Activated CD4-positive, alpha-beta T cell treated with anti-CD3 and anti-CD28 coated beads for 24 hours (primary cell): ENCODE results near the gene ANKRD33.
"Not testable (repeated sequence)": the region's sequence is repeated elsewhere in the genome, so short reads cannot be mapped to it uniquely, and the experiment has no call there.

ENCODE experiments used
- DNase-seq, 2 donors: peaks; one replicate each; pipeline ENCODE4 v3.0.0-alpha.2; 2020; ENCODE audit warnings: low read depth in 2 of 2

Gene ANKRD33

DNA sequence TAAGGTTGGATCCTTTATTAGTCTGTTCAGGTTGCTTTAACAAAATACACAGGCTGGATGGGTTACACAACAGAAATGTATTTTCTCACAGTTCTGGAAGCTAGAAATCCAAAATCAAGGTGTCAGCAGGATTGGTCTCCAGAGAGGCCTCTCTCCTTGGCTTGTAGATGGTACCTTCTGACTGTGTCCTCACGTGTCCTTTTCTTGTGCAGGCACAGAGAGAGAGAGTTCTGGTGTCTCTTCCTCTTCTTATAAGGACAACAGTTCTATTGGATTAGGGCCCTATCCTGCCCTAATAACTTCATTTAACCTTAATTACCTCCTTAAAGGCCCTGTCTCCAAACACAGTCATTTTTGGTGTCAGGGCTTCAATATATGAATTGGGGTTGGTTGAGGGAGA lies 4.6 kb upstream of the ANKRD33 start:
- no peak for DNase-seq

DNA sequence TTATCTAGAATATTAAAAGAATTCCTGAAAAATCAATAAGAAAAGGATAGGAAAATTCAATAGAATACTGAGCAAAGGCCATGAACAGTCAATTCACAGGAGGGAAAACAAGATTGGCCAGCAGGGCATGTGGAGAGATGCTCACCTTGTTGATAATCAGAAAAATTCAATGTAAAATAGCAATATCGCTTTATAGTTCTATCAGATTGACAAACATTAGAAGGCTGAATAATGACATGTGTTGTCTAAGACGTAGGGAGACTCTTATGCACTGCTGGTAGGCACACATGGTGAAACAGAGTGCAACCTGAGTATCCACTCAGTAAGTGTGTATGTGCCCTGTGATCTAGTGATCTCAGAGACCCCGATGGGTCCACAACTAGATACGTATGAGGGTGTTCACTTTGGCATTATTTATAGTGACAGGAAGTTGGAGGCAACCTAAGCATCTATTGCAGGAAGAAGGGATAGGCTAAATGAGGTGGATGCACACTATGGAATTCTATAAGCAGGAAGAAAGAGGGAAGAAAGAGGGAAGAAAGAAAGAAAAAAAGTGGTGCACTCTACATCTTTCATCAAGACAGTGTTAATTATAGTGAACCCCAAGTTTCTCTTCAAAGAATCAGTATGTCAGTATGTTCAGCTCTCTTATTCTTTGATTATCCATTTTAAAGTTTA lies 3.8 kb upstream of the ANKRD33 start:
- DNase-seq: no peak

DNA sequence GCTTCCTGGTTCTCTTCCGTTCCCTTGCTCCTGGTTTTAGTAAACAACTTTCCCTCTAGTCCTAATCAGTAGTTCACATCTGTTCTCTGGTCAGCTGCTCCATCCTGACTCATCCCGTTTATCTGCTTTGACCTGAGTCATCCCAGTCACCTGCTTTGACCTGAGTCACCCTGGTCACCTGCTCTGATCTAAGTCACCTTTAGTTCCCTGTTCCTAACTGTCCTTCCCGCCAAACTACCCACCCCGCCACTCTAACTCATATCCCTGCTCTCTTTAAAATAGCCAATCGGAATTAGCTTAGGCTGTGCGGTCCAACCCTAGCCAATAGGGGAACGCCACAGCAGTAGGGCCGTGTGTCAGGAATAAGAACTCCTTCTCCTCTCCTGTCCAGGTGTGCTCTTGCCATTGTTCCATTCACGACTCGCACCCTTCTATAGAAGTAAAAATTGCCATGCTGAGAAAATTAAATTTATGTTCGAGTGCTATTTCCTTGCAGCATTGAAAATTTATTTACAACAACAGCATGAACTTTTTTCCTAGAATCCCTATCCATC lies 3.1 kb upstream of the ANKRD33 start:
- no peak for DNase-seq

DNA sequence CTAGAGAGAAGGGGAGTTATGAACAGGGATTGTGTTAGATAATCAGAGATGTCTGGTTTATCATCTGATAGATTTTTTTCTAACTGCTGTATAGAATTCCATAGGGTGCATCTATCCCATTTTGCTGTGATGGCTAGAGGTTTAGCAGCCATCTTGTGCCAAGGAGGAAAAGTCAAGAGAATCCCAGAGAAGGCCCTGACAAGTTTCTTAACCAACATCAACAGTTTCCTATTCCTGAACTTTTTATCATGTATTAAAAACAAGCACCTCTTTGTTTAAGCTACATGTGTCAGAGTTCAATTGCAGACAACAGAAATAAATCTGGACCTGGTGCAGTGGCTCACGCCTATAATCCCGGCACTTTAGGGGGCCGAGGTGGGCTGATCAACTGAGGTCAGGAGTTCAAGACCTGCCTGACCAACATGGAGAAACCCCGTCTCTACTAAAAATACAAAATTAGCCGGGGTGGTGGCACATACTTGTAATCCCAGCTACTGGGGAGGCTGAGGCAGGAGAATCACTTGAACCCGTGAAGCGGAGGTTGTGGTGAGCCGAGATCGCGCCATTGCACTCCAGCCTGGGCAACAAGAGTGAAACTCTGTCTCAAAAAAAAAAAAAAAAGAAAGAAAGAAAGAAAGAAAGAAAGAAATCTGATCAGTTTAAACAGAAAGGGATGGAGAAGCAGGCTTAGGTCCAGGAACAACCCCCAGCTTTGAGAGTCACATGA lies 2.4 kb upstream of the ANKRD33 start:
- not testable (repeated sequence) for DNase-seq

DNA sequence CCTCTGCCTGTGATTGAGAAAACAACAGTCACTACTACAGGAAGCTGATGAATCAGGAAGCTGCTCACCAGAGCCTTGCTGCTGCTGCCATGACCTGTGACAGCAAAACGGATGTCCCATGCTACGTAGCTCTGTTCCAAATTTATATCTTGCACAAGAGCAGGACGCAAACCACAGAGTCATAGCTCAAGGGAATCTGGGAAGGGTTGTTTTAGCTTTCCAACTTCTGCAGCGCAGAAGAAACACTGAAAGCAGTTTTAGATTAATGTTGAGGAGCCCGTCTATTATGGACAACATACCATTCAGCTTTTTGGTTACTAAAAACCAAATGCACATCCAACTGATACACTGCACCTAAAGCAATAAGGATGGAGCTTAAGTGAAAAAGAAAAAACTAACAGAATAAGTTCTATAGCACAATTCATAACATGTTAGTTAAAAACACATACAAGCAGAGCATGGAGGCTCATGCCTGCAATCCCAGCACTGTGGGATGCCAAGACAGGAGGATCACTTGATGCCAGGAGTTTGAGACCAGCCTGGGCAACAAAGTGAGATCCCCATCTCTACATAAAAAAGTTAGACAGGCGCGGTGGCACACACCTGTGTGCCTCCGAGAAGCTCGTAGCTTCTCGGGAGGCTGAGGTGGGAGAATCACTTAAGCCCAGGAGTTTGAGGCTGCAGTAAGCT lies 1.7 kb upstream of the ANKRD33 start:
- DNase-seq: no peak

DNA sequence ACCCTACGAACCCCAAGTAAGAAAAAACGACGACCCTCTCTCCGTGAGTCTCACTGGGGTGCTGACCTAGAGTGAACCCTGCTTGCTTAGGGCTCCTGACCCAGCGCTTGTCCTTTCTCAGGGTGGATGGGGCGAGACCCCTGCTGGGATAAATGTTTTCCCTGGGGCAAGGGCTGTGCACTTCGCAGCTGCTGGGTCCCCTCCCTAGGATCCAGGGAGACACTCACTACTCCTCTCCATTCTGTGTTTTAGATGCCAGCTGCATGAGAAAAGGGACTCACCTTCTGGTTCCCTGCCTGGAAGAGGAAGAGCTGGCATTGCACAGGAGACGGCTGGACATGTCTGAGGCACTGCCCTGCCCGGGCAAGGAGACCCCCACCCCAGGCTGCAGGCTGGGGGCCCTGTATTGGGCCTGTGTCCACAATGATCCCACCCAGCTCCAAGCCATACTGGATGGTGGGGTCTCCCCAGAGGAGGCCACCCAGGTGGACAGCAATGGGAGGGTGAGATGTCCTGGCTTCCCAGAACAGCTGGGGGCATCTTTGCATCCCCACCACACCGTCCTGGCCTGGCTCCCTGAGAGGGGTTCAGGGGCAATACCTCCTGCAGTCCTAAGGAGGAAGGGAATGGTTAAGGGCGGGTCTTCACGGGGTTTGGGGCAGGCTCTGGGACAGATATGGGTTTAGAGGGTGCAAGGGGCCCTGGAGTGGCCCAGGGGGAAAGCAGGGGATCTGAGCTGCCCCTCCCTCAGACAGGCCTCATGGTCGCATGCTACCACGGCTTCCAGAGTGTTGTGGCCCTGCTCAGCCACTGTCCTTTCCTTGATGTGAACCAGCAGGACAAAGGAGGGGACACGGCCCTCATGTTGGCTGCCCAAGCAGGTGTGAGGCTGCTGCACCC lies 663 bp downstream of the ANKRD33 start:
- no peak for DNase-seq

DNA sequence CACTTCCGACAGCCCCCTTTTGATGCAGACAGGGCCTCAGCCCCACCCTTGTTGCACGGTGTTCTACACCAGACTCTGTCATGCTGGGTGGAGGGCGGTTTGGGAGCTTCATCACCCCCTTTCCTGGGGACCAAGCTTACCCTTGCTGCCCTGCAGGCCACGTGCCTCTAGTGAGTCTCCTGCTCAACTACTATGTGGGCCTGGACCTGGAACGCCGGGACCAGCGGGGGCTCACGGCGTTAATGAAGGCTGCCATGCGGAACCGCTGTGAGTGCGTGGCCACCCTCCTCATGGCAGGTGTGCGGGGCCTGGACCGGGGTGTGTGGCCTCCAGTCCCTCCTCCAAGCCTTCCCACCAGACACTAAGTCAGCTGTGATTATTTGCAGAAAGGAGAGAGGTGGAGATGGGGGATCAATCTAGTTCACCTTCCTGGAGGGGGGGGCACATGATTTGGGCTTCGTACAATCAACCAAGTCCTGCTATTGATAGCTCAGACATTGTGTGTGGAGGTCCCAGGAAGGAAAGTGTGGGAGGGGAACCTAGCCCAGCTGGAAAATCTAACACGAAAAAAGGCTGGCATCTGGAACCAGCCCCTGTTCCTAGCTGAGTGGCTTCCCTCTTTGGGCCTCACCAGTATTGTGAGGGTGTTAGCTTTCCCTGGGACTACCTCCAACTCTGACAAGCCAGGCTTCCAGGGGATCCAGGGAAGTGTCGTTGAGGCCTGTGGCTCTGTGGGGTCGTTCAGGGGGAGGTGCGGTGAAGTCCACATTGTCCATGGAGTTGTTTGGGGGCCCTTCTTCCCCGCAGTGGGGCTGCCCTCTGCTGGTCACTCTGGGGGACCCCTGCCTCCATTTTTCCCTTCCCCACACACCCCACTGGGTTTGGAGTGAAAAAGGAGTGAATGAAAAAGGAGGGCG lies 1.6 kb downstream of the ANKRD33 start:
- DNase-seq: no peak

DNA sequence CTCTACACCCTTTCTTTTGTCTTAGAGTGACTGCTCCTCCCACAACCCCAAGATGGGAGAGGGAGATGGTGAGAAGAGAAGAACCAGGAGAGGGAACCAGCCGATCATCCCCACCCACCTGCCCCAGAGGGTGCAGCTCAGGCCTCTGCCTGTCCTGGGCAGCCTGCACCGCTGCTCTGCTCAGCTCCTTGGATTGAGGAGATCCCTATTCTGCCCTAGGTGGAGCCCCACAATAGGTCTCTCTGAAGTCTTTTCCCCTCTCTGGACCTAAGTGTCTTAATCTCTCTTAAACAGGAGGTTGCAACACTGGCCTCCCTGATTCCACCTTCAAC lies 2.2 kb downstream of the ANKRD33 start:
- DNase-seq: no peak

DNA sequence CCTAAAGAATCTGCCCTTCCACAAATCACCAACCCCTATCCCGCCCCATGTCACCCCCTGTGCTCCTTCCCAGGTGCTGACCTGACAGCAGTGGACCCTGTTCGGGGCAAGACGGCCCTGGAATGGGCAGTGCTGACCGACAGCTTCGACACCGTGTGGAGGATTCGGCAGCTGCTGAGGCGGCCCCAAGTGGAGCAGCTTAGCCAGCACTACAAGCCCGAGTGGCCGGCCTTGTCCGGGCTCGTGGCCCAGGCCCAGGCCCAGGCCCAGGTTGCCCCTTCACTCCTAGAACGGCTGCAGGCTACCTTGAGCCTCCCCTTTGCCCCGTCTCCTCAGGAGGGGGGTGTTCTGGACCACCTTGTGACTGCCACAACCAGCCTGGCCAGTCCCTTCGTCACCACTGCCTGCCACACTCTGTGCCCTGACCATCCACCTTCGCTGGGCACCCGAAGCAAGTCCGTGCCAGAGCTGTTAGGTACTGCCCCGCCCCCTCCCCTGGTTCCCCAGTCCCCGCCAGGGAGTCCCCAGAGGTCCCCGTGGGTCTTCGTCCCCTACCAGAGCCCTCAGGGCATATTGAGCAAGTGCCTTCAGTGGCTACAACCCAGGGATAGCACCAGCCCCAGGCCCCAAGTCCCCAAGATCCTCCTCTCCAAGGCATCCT lies 2.7 kb downstream of the ANKRD33 start:
- DNase-seq: no peak

DNA sequence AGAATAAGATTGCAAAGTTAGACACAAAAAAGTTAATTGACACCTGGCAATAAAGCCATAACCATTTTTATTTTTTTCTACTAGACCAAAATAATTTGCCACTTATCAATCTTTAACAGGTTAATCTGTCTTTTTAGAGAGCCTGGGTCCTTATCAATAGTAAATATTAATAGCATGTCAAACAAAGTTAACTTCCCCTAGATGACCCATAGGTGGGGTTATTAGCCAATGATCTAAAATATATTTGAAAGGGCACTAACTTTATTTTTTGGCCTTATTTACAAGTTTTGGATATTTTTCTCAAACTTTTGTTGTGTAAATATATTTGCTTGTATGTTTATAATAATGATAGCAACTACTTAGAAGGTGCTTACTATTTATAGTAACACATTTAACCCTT lies 3.9 kb downstream of the ANKRD33 start:
- DNase-seq: no peak

DNA sequence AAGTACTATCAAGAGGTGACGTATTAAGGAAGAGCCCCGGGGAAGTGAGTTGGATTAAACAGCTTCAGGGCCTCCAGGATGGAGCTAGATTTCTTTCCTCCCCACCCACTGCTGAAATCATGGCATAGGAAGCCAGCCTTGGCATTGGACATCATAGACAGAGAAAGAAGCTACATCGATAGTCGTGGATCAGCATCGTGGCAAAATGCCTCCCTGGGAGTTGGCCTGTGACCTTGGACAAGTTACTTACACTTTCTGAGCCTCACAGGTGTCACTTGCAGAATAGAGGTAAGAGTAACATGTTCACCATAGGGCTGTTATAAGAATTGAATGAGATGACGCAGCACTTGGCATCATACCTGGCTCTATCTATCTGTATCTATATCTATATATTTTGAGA lies 5.9 kb downstream of the ANKRD33 start:
- DNase-seq: no peak

DNA sequence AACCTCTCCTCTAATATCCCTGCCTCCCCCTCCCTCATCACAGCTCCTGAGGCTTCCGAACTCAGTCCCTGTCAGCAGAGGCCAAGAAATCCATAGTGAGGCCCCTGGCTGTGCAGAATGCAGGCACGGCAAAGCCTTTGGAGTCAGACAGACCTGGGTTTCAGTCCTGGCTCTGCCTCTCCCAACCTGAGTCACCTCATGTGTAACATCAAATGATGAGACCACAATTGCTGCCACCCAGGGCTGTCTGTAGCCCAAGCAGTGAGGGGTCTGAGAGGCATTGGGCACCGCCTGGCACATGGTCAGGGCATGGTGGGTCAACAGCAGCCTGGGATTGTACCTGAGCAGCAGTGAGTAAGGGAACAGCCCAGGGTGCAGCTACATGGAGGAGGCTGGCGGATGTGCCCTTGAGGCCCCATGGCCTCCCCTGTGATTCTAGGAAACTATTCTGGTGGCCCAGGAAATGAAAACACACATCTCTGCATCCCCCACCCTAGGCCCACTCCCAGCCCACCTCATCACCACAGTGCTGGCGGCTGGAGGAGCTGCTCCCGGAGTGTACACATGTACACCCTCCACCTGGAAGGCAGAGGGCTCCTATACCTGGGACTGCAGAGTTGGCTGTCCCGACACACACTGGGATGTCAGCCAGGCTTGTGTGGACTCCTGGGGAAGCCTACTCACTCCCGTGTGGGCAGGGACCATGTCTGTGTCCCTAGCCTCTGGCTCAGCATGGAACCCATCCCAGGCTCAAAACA lies 7.7 kb downstream of the ANKRD33 start:
- DNase-seq: no peak

DNA sequence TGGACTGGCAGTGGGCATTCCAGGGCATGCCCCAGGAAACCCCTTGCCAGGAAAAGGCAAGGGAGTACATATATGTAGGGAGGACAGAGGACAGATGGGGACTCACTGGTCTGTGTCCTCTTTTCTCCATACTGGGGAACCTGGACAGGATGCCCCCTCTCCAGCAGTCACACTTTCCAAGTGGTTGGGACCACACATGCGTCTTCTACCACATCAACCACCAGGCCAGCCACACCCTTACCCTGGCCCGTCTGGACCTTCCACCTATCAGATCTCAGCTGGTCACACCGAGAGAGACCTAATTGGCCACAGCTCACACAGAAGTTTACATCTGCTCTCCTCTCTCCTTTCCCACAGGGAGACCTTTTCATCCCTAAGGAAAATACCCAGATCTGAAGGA lies 8.3 kb downstream of the ANKRD33 start:
- DNase-seq: no peak

DNA sequence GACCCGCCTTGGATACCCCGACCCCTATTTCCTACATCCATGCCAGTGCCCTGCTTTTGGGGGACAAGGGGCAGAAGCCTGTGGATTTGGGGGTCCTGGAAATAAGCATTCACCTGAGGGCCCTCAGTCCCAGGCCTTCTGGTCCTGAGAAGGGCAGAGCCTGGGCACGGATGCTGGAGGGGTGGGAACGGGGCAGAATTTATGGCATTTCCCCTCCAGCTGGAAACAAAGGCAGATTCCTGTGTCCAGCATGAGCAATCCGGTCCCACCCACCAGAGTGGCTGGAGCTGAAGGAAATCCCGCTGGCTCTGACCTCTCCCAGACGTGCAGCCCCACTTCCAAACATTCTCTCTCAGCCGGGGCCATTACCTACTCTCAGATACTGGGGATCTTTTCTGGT lies 9.3 kb downstream of the ANKRD33 start:
- DNase-seq: no peak

DNA sequence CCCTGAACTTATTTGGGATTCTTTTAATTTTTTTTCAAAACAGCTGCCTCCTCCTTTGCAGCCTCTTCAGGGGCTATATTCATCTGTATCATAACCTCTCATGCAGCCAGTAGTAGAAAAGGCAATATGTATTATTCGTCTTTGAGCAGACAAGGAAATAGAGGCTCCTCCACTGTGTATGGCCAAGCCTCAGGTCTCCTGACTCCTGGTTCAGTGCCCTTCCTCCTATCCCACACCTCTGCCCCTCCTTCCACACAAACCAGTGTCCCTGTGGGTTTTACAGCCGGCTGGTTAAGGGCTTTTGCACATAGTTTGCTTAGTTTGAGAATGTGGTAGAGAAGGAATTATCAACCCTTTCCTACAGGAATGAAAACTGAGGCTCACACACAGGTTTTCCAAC lies 10.6 kb downstream of the ANKRD33 start:
- DNase-seq: no peak

DNA sequence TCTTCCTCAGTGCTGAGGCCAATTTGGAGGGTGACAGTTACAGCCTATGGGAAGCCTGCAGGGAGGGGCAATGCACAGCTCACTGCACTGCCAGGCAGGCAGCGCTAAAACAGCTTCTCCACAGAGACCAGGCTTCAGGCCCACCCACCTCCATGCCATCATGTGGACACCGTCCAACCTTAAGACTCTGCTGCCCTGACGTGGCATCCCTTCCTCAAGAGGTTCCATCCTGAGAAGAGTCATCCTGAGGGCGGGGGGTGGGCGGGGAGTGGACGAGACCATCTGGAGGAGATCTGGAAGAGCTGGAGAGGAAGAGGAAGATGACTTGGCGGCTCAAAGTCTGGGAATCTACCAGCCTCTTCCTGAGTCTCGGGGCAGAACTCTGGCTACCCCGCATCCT lies 11.0 kb downstream of the ANKRD33 start:
- DNase-seq: no peak

DNA sequence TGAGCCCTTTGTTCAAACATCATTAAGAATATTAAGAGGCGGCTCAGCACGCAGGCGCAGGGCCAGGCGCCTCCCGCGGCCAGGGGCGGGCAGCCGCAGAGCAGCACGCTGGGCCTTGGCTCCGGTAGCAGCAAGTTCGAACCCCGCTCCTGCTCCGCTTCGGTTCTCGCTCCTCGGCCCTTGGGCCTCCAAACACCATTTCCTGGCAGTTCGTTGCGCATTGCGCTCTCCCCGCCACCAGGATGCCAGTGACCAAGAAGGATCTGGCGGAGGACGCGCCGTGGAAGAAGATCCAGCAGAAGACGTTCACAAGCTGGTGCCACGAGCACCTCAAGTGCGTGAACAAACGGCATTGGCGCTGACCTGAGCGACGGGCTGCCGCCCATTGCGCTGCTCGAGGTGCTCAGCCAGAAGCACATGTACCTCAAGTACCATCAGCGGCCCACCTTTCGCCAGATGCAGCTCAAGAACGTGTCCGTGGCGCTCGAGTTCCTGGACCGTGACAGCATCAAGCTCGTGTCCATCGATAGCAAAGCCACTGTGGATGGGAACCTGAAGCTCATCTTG lies 12.5 kb downstream of the ANKRD33 start:
- DNase-seq: no peak

DNA sequence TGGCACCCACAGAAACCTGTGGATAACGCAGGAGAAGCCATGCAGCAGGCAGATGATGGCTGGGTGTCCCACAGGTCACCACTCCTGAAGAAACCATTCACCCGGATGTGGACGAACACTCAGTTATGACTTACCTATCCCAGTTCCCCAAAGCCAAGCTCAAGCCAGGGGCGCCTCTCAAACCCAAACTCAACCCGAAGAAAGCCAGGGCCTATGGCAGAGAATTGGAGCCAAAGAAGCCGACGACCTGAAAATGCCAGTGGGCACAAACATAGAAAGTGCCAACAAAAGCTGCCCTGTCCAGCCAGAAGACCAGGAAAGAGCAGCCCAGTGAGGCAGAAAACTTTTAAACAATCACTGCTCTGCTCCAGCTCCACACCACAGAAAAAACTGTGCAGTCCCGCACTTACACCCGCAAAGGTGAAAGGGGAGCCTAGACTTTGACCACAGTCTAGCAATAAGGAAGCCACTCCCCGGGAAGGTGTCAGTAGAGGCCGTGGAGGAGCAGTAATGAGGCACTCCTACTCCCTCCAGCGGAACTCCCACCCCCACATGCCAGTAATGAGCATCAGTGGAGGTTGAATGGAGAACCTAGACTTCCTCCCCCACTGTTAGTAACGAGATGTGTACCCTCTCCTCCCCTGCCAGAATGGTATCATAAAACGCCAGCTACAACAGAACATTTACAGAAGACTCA lies 13.4 kb downstream of the ANKRD33 start:
- DNase-seq: no peak

DNA sequence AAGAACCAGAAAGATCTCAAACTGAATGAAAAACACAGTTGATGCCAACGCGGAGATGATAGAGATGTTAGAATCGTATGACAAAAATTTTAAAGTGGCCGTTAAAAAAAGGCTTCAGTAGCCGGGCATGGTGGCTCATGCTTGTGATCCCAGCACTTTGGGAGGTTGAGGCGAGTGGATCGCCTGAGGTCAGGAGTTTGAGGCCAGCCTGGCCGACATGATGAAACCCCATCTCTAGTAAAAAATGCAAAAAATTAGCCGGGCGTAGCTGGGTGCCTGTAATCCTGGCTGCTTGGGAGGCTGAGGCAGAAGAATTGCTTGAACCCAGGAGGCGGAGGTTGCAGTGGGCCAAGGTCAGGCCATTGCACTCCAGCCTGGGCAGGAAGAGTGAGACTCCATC lies 14.0 kb downstream of the ANKRD33 start:
- DNase-seq: no peak
